ENCODE measurements around the gene THRB. TPM values are rescaled to one million over a fixed set of nuclear protein-coding genes. Genes with fewer than 3 reads are reported as not detected.

The THRB gene
- total RNA-seq, 1 experiment from 2014 or later = 5.8 TPM

DNA sequence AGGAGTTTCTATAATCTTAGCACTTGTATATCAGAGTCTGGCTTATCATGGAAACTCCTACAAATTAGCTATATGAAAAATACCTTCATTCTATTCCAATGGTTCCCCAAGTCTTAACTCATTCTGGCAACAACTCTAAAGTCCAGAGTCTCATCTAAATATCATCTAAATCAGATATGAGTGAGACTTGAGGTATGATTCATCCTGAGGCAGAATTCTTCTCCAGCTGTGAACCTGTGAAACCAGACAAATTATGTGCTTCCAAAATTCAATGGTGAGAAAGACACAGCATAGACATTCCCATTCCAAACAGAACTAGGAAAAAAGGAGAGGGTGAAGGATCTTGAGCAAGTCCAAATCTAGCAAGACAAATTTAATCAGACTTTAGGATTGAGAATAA is 138.8 kb downstream of the THRB start (continued):
- TF ChIP-seq, protein P1, sequence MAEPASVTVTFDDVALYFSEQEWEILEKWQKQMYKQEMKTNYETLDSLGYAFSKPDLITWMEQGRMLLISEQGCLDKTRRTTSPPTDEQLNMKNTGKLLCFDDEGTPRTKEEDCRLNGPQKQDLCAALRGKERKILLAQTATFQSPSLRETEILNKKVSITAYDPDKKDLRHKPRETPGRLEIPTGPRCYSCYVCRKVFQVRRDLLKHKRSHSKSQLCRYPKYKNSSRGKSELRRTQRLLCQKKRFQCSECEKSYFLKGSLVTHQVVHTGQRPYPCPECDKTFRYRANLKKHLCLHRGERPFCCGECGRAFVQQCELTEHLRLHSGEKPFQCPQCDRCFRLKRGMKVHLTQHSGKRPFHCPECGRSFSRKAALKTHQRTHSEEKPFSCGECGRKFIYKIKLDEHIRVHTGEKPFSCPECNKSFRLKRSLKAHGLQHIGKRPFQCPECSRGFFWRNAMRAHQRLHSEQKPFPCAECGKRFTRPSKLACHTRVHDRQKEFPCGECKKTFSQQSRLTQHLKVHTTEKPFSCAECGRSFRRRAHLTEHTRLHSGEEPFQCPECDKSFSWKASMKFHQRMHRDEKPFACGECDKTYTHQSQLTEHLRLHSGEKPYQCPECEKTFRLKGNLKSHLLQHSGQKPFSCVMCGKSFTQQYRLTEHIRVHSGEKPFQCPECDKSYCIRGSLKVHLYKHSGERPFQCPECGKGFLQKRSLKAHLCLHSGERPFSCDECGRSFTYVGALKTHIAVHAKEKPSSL (CRISPR knock-in tag; conservative IDR thresholded peaks at IDR 0.05) = no peak
- TF ChIP-seq SP1 (CRISPR knock-in tag; conservative IDR thresholded peaks at IDR 0.05) (no peak), JUN (CRISPR knock-in tag; IDR thresholded peaks at IDR 0.05) (no peak), FOXP1 (CRISPR knock-in tag; IDR thresholded peaks at IDR 0.05; ENCODE audit: borderline replicate concordance) (no peak)

DNA sequence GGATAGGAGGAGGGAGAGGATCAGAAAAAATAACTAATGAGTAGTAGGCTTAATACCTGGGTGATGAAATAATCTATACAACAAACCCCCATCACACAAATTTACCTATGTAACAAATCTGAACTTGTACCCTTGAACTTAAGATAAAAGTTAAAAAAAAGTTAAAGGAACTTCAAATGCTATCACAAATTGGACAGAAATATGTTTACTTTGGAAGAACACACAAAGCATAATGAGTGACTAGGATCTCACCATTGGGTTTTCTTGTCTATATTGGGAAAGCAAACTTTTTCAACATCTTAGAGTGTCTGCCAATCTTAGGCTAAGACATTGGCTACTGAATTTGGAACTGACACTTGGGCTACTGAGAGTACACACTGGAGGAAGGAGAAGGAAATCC is 140.4 kb downstream of the THRB start:
- DNase-seq (ENCODE audit: low spot score) (no peak), ATAC-seq (no peak)
- ChIA-PET CTCF (no interaction called here), POLR2A (no interaction called here)
- TF ChIP-seq, protein P2, sequence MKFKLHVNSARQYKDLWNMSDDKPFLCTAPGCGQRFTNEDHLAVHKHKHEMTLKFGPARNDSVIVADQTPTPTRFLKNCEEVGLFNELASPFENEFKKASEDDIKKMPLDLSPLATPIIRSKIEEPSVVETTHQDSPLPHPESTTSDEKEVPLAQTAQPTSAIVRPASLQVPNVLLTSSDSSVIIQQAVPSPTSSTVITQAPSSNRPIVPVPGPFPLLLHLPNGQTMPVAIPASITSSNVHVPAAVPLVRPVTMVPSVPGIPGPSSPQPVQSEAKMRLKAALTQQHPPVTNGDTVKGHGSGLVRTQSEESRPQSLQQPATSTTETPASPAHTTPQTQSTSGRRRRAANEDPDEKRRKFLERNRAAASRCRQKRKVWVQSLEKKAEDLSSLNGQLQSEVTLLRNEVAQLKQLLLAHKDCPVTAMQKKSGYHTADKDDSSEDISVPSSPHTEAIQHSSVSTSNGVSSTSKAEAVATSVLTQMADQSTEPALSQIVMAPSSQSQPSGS (CRISPR knock-in tag; IDR thresholded peaks at IDR 0.05; ENCODE audit: borderline replicate concordance, low read depth) = no peak
- TF ChIP-seq, protein P3, sequence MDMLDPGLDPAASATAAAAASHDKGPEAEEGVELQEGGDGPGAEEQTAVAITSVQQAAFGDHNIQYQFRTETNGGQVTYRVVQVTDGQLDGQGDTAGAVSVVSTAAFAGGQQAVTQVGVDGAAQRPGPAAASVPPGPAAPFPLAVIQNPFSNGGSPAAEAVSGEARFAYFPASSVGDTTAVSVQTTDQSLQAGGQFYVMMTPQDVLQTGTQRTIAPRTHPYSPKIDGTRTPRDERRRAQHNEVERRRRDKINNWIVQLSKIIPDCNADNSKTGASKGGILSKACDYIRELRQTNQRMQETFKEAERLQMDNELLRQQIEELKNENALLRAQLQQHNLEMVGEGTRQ (CRISPR knock-in tag; IDR thresholded peaks at IDR 0.05) = no peak
- TF ChIP-seq, protein P4, sequence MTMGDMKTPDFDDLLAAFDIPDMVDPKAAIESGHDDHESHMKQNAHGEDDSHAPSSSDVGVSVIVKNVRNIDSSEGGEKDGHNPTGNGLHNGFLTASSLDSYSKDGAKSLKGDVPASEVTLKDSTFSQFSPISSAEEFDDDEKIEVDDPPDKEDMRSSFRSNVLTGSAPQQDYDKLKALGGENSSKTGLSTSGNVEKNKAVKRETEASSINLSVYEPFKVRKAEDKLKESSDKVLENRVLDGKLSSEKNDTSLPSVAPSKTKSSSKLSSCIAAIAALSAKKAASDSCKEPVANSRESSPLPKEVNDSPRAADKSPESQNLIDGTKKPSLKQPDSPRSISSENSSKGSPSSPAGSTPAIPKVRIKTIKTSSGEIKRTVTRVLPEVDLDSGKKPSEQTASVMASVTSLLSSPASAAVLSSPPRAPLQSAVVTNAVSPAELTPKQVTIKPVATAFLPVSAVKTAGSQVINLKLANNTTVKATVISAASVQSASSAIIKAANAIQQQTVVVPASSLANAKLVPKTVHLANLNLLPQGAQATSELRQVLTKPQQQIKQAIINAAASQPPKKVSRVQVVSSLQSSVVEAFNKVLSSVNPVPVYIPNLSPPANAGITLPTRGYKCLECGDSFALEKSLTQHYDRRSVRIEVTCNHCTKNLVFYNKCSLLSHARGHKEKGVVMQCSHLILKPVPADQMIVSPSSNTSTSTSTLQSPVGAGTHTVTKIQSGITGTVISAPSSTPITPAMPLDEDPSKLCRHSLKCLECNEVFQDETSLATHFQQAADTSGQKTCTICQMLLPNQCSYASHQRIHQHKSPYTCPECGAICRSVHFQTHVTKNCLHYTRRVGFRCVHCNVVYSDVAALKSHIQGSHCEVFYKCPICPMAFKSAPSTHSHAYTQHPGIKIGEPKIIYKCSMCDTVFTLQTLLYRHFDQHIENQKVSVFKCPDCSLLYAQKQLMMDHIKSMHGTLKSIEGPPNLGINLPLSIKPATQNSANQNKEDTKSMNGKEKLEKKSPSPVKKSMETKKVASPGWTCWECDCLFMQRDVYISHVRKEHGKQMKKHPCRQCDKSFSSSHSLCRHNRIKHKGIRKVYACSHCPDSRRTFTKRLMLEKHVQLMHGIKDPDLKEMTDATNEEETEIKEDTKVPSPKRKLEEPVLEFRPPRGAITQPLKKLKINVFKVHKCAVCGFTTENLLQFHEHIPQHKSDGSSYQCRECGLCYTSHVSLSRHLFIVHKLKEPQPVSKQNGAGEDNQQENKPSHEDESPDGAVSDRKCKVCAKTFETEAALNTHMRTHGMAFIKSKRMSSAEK (CRISPR knock-in tag; IDR thresholded peaks at IDR 0.05; ENCODE audit: borderline replicate concordance) = no peak
- TF ChIP-seq JAZF1 (CRISPR knock-in tag; IDR thresholded peaks at IDR 0.05) = no peak
- no peak for TF ChIP-seq EMX1 (CRISPR knock-in tag; IDR thresholded peaks at IDR 0.05)
- TF ChIP-seq, protein P5, sequence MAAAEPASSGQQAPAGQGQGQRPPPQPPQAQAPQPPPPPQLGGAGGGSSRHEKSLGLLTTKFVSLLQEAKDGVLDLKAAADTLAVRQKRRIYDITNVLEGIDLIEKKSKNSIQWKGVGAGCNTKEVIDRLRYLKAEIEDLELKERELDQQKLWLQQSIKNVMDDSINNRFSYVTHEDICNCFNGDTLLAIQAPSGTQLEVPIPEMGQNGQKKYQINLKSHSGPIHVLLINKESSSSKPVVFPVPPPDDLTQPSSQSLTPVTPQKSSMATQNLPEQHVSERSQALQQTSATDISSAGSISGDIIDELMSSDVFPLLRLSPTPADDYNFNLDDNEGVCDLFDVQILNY (CRISPR knock-in tag; IDR thresholded peaks at IDR 0.05) = no peak
- TF ChIP-seq TEAD1 (CRISPR knock-in tag; IDR thresholded peaks at IDR 0.05) = no peak
- TF ChIP-seq ATF1 (CRISPR knock-in tag; IDR thresholded peaks at IDR 0.05) = no peak
- TF ChIP-seq ZNF121 (CRISPR knock-in tag; IDR thresholded peaks at IDR 0.05) = no peak
- TF ChIP-seq RELA (CRISPR knock-in tag; IDR thresholded peaks at IDR 0.05; ENCODE audit: borderline replicate concordance) = no peak
- TF ChIP-seq, protein P6, sequence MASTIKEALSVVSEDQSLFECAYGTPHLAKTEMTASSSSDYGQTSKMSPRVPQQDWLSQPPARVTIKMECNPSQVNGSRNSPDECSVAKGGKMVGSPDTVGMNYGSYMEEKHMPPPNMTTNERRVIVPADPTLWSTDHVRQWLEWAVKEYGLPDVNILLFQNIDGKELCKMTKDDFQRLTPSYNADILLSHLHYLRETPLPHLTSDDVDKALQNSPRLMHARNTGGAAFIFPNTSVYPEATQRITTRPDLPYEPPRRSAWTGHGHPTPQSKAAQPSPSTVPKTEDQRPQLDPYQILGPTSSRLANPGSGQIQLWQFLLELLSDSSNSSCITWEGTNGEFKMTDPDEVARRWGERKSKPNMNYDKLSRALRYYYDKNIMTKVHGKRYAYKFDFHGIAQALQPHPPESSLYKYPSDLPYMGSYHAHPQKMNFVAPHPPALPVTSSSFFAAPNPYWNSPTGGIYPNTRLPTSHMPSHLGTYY (CRISPR knock-in tag; IDR thresholded peaks at IDR 0.05) = no peak
- TF ChIP-seq, protein P7, sequence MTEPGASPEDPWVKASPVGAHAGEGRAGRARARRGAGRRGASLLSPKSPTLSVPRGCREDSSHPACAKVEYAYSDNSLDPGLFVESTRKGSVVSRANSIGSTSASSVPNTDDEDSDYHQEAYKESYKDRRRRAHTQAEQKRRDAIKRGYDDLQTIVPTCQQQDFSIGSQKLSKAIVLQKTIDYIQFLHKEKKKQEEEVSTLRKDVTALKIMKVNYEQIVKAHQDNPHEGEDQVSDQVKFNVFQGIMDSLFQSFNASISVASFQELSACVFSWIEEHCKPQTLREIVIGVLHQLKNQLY (CRISPR knock-in tag; IDR thresholded peaks at IDR 0.05) = no peak
- no peak for TF ChIP-seq PRRX2 (CRISPR knock-in tag; IDR thresholded peaks at IDR 0.05)
- TF ChIP-seq, protein P8, sequence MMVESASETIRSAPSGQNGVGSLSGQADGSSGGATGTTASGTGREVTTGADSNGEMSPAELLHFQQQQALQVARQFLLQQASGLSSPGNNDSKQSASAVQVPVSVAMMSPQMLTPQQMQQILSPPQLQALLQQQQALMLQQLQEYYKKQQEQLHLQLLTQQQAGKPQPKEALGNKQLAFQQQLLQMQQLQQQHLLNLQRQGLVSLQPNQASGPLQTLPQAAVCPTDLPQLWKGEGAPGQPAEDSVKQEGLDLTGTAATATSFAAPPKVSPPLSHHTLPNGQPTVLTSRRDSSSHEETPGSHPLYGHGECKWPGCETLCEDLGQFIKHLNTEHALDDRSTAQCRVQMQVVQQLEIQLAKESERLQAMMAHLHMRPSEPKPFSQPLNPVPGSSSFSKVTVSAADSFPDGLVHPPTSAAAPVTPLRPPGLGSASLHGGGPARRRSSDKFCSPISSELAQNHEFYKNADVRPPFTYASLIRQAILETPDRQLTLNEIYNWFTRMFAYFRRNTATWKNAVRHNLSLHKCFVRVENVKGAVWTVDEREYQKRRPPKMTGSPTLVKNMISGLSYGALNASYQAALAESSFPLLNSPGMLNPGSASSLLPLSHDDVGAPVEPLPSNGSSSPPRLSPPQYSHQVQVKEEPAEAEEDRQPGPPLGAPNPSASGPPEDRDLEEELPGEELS (CRISPR knock-in tag; IDR thresholded peaks at IDR 0.05) = no peak
- TF ChIP-seq, protein P9, sequence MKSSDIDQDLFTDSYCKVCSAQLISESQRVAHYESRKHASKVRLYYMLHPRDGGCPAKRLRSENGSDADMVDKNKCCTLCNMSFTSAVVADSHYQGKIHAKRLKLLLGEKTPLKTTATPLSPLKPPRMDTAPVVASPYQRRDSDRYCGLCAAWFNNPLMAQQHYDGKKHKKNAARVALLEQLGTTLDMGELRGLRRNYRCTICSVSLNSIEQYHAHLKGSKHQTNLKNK (CRISPR knock-in tag; IDR thresholded peaks at IDR 0.05) = no peak
- TF ChIP-seq, protein P10, sequence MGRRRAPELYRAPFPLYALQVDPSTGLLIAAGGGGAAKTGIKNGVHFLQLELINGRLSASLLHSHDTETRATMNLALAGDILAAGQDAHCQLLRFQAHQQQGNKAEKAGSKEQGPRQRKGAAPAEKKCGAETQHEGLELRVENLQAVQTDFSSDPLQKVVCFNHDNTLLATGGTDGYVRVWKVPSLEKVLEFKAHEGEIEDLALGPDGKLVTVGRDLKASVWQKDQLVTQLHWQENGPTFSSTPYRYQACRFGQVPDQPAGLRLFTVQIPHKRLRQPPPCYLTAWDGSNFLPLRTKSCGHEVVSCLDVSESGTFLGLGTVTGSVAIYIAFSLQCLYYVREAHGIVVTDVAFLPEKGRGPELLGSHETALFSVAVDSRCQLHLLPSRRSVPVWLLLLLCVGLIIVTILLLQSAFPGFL (CRISPR knock-in tag; IDR thresholded peaks at IDR 0.05; ENCODE audit: borderline replicate concordance) = no peak
- peak overlapping the region; percentile 42; the same call in 1 of the 2 replicates for H3K27ac Mint-ChIP-seq
- no peak overlapping the region for H3K4me3 Mint-ChIP-seq
- no peaks in the 10 kb centered on the region for H3K36me3 Mint-ChIP-seq
- peaks cover 4% of the 10 kb centered on the region for H3K4me1 Mint-ChIP-seq
- H3K9me3 Mint-ChIP-seq = peaks cover 11% of the 10 kb centered on the region
- no peaks in the 10 kb centered on the region for H3K27me3 Mint-ChIP-seq (ENCODE audit: low read depth)
